Globus pallidus (tissue), 1 donor: Measurements from ENCODE around the gene HRC.
"Not testable (repeated sequence)": the region's sequence is repeated elsewhere in the genome, so short reads cannot be mapped to it uniquely, and the experiment has no call there.

Source experiments
- DNase-seq: peaks from one replicate; pipeline ENCODE4 v3.0.0-alpha.2; 2015; ENCODE audit warnings: low spot score

The HRC gene

GRCh38 chr19:49155005-49155819 lies at the start of gene HRC:
Gene HRC, minus strand, starts transcription at chr19:49155396. Its CDS starts 159 bp downstream, at chr19:49155237.
- DNase-seq: no peak

DNA sequence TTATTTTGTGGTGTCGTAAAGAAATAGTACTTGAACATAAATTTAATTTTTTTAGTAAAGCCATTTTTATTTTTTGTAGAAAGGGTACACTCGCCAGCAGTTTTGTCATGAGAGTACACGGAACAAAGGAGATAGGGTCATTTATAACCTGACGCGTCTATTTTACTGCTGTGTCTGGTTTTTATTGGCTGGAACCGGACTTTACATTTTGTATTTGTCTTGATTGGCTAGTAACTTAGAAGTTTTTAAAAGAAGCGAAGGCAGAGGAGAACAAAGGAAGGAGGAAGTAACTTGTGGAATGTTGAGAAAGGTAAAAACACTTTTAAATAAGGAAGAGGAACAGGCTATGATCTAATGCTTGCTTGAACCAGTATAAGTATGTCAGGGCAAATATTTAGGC lies 45.8 kb upstream of the HRC start:
- DNase-seq: no peak

- no peak for DNase-seq
These were observed 45.2 kb upstream of the HRC start for GRCh38 chr19:49200238-49200862.

DNA sequence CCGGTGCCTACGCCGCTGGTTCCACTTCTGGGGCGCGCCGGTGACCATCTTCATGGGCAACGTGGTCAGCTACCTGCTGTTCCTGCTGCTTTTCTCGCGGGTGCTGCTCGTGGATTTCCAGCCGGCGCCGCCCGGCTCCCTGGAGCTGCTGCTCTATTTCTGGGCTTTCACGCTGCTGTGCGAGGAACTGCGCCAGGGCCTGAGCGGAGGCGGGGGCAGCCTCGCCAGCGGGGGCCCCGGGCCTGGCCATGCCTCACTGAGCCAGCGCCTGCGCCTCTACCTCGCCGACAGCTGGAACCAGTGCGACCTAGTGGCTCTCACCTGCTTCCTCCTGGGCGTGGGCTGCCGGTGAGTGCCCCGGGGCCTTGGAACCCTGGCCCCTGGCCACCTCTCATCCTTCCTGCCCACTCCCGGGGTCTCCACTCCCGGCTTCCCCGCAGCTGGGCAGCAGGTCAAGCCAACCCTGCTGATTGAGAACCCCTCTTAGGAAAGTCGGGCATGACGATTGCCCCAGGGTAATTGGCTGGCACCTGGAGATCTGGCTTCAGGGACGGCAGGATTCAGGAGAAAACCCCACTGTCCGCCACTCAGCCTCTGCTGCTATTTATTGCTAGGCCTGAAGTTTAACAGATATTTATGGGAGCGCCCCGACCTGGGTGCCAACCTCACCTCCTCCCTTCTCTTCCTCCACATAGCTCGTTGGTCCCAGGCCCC lies 41.5 kb upstream of the HRC start:
- no peak for DNase-seq

DNA sequence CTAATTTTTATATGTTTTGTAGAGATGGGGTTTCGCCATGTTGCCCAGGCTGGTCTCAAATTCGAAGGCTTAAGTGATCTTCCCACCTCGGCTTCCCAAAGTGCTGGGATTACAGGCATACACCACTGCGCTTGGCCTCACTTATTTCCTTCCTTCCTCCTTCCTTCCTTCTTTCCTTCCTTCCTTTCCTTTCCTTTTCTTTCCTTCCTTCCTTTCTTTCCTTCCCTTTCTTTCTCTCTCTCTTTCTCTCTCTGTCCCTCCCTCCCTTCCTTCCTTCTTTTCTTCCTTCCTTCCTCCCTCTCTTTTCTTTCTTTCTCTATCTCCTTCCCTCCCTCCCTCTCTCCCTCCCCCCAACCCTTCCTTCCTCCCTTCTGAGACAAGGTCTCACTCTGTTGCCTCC lies 39.2 kb upstream of the HRC start:
- DNase-seq: no peak

DNA sequence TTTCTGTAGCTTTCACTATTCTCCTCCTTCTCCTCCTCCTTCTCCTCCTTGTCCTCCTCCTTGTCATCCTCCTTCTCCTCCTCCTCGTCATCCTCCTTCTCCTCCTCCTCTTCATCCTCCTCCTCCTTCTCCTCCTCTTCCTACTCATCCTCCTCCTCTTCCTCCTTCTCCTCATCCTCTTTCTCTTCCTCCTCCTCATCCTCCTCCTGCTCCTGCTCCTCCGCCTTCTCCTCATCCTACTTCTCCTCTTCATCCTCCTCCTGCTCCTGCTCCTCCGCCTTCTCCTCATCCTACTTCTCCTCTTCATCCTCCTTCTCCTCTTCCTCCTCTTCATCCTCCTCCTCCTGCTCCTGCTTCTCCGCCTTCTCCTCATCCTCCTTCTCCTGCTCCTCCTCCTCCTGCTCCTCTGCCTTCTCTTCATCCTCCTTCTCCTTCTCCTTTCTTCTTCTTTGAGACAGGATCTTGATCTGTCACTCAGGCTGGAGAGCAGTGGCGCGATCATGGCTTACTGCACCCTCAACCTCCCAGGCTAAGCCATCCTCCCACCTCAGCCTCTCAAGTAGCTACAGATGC lies 38.7 kb upstream of the HRC start:
- DNase-seq: no peak

DNA sequence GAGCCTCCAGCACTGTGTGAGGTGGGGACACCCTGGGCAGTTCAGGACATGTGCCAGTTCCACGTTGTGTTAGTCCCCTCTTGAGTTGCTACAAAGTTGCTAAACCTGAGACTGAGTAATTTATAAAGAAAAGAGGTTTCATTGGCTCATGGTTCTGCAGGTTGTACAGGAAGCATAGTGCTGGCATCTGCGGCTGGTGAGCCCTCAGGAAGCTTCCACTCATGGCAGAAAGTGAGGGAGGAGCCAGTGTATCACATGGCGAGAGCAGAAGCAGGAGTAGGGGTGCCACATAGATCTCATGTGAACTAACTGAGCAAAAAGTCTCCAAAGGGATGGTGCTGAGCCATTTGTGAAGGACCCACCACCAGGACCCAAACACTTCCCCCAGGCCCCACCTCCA lies 35.6 kb upstream of the HRC start:
- no peak for DNase-seq

- no peak for DNase-seq
These were observed 34.1 kb upstream of the HRC start for GRCh38 chr19:49189259-49189658.

DNA sequence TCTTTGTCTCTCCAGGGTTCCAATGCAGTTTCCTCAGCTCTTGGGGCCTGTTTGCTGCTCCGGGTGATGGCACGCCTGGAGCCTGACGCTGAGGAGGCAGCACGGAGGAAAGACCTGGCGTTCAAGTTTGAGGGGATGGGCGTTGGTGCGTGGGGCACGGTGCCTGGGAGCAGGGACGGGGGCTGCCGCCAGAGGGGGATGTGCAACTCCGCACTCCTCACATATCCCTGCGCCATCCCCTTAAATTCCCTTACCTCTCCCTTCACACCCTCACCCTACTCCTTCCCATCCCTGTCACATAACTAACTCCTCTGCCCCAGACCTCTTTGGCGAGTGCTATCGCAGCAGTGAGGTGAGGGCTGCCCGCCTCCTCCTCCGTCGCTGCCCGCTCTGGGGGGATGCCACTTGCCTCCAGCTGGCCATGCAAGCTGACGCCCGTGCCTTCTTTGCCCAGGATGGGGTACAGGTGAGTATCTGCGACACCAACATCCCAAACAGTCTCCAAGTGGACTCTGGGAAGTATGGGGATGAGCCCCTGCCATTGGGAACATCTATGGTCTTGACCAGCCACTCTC lies 33.5 kb upstream of the HRC start:
- no peak for DNase-seq

DNA sequence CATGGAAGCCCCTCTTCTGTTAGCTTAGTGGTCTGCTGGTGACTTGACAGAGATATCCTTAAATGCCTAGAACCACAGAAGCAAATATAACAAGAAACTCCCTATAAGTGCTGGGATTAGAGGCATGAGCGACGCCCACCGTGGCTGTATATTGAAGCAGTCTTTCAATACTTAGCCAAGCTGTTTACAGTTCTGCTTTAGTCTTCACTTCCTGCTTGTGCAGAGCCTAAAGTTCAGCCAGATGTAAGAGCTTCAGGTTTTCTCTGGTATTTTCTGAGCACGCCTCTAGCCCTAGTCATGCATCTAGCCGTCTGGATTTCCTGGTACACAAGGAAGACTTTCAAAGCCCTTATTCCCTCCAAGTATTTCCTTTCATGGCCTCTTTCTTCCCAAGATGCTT lies 30.9 kb upstream of the HRC start:
- DNase-seq: no peak

DNA sequence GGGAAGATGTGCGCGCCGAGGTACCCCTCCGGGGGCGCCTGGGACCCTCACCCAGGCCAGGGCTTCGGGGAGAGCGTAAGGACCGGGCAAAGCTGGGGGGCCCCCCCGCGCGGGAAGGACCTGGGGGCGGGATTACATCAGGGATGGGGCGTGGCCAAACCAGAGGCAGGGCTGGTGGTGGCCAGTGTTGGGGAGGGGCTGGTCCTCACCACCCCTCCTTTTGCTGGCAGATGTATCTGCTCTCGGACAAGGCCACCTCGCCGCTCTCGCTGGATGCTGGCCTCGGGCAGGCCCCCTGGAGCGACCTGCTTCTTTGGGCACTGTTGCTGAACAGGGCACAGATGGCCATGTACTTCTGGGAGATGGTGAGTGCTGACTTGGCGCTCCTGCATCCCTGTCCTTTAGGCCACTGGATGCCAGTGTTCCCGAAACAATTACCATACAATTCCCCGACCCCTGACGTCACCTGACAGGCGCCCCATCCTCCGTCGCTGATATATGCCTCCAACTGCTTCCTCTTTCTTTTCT lies 27.7 kb upstream of the HRC start:
- DNase-seq: no peak

DNA sequence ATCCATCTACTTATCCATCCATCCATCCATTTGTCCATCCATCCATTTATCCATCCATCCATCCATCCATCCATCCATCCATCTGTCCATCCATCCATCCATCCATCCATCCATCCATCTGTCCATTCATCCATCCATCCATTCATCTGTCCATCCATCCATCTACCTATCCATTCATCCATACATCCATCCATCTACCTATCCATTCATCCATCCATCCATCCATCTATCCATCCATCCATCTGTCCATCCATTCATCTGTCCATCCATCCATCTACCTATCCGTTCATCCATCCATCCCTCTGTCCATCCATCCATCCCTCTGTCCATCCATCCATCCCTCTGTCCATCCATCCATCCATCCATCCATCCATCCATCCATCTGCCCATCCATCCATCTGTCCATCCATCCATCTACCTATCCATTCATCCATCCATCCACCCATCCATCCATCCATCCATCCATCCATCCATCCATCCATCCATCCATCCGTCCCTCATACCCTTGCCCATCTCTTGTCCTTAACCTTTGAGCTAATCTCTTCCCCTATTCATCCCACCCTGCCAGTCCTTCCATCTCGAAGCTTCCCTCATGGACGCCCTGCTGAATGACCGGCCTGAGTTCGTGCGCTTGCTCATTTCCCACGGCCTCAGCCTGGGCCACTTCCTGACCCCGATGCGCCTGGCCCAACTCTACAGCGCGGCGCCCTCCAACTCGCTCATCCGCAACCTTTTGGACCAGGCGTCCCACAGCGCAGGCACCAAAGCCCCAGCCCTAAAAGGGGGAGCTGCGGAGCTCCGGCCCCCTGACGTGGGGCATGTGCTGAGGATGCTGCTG lies 27.0 kb upstream of the HRC start:
- not testable (repeated sequence) for DNase-seq

- no peak for DNase-seq
These were observed 25.5 kb upstream of the HRC start for GRCh38 chr19:49180659-49181058.

- no peak for DNase-seq
These were observed 18.0 kb upstream of the HRC start for GRCh38 chr19:49173198-49173597.

GRCh38 chr19:49168421-49168820 lies 13.2 kb upstream of the HRC start:
- no peak for DNase-seq

GRCh38 chr19:49167857-49168409 lies 12.7 kb upstream of the HRC start:
- no peak for DNase-seq

GRCh38 chr19:49165865-49166301 lies 10.7 kb upstream of the HRC start:
- DNase-seq: no peak

DNA sequence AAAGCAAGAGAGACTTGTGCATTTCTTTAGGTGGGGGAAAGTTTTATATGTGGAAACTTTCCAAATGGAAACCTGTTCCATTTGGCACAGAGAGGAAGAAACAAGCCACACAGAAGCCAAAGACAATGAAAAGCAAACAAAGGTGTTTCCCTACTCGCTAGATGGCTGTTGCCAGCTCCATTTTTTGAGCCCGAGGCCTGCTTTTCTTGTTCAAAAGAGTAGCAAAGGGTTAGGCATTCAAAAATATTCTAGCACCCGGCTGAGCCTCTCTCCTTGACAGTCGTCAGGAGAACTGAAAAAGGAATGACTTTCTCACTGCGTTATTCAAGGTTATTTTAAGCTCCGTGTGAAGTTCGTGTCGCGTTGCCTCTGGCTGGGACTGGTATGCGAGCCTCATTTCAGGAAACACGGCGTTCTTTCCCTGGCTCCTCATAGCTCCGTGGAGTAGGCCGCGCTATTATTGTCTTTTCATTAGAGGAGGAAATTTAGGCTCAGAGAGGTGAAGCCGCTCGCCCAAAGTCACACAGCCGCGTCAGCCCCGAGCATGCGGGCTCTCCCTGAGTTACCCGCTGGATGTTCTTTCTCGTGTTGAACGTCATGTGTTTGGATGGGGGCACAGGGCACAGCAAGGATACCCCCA lies 10.0 kb upstream of the HRC start:
- no peak for DNase-seq

- no peak for DNase-seq
These were observed 6.8 kb upstream of the HRC start for GRCh38 chr19:49161987-49162386.

GRCh38 chr19:49160450-49161189 lies 5.4 kb upstream of the HRC start:
- no peak for DNase-seq
